CD14-positive monocyte (primary cell): ENCODE data around the gene FHIT. TPM values are rescaled to one million over a fixed set of nuclear protein-coding genes. Genes with fewer than 3 reads are reported as not detected.

Experiments
- DNase-seq, 3 donors: peaks; one replicate each; pipeline ENCODE4 v3.0.0-alpha.2; 2011 to 2022
- H2AFZ ChIP-seq: 2 replicates; pipeline ENCODE4 v1.6.0; 2012; ENCODE audit warnings: mild to moderate bottlenecking, low read depth, low read length, inconsistent platforms; ENCODE audit not compliant: insufficient read depth, poor library complexity, severe bottlenecking
- H3K27ac ChIP-seq, 2 donors: 1 replicate in 1 of 2; 2 replicates in 1 of 2; pipeline ENCODE4 v1.5.1; 2012 to 2013; ENCODE audit warnings: low read length in 2 of 2, control low read depth in 1 of 2, inconsistent platforms in 1 of 2, low read depth in 1 of 2, mild to moderate bottlenecking in 1 of 2
- H3K27me3 ChIP-seq, 2 donors: one replicate each; pipeline versions ENCODE4 v1.6.0 to v1.6.1; 2011 to 2013; ENCODE audit warnings: low read length in 2 of 2; ENCODE audit not compliant: control insufficient read depth in 2 of 2, insufficient read depth in 2 of 2
- H3K36me3 ChIP-seq, 2 donors: replicated peaks in 1 of 2; 1 replicate in 1 of 2; 2 replicates in 1 of 2; pipeline versions ENCODE4 v1.5.1 to v1.6.1; 2012 to 2013; ENCODE audit warnings: low read length in 2 of 2, control low read depth in 1 of 2, inconsistent platforms in 1 of 2, mild to moderate bottlenecking in 1 of 2; ENCODE audit not compliant: insufficient read depth in 2 of 2, control insufficient read depth in 1 of 2
- H3K4me1 ChIP-seq, 2 donors: 1 replicate in 1 of 2; 2 replicates in 1 of 2; pipeline versions ENCODE4 v1.5.1 to v1.6.1; 2012 to 2013; ENCODE audit warnings: low read length in 2 of 2, control low read depth in 1 of 2, inconsistent platforms in 1 of 2, mild to moderate bottlenecking in 1 of 2, moderate library complexity in 1 of 2; ENCODE audit not compliant: insufficient read depth in 2 of 2, control insufficient read depth in 1 of 2
- H3K4me2 ChIP-seq: replicated peaks from 2 replicates; pipeline ENCODE3; 2012; ENCODE audit warnings: low read length, moderate library complexity, mild to moderate bottlenecking; ENCODE audit not compliant: poor library complexity, severe bottlenecking; ENCODE audit errors: extremely low read depth
- H3K4me3 ChIP-seq, 3 experiments: fragments of 200-600 bp in 1 of 3; sonication (generic) in 1 of 3; replicated peaks in 1 of 3; 1 replicate in 2 of 3; 2 replicates in 1 of 3; pipeline ENCODE4 v1.5.1; 2011 to 2013; ENCODE audit warnings: low read length in 3 of 3, mild to moderate bottlenecking in 3 of 3, control low read depth in 2 of 3, low read depth in 2 of 3, inconsistent platforms in 1 of 3, moderate library complexity in 1 of 3
- H3K79me2 ChIP-seq: 2 replicates; pipeline ENCODE4 v1.6.0; 2012; ENCODE audit warnings: mild to moderate bottlenecking, control low read depth, inconsistent platforms, low read length, moderate library complexity; ENCODE audit not compliant: insufficient read depth
- H3K9ac ChIP-seq: 2 replicates; pipeline ENCODE4 v1.6.0; 2017; ENCODE audit warnings: low read length, mild to moderate bottlenecking; ENCODE audit not compliant: insufficient read depth, poor library complexity, severe bottlenecking
- H3K9me3 ChIP-seq, 2 donors: replicated peaks in 1 of 2; 1 replicate in 1 of 2; 2 replicates in 1 of 2; pipeline versions ENCODE4 v1.5.1 to v1.6.1; 2012 to 2013; ENCODE audit warnings: low read length in 2 of 2, control low read depth in 1 of 2; ENCODE audit not compliant: control insufficient read depth in 1 of 2, insufficient read depth in 1 of 2
- H4K20me1 ChIP-seq: 2 replicates; pipeline ENCODE4 v1.6.0; 2012; ENCODE audit warnings: mild to moderate bottlenecking, low read length, control low read depth, moderate library complexity; ENCODE audit not compliant: insufficient read depth
- H3K27ac Mint-ChIP-seq, 7 donors: one replicate each; pipeline ENCODE4 v1.8.0; 2020; ENCODE audit warnings: mild to moderate bottlenecking in 7 of 7, mixed read lengths in 7 of 7, moderate library complexity in 6 of 7, inconsistent platforms in 2 of 7
- H3K27me3 Mint-ChIP-seq, 3 donors: one replicate each; pipeline ENCODE4 v1.8.0; 2021 to 2022; ENCODE audit warnings: low read depth in 3 of 3, mild to moderate bottlenecking in 3 of 3, mixed read lengths in 3 of 3, moderate library complexity in 3 of 3, inconsistent platforms in 1 of 3
- H3K36me3 Mint-ChIP-seq, 2 donors: one replicate each; pipeline ENCODE4 v1.8.0; 2020; ENCODE audit warnings: mixed read lengths in 2 of 2, inconsistent platforms in 1 of 2, mild to moderate bottlenecking in 1 of 2
- H3K4me1 Mint-ChIP-seq: one replicate; pipeline ENCODE4 v1.8.0; 2020; ENCODE audit warnings: mild to moderate bottlenecking, mixed read lengths
- H3K4me3 Mint-ChIP-seq, 2 donors: one replicate each; pipeline ENCODE4 v1.8.0; 2020; ENCODE audit warnings: mild to moderate bottlenecking in 2 of 2, mixed read lengths in 2 of 2, moderate library complexity in 1 of 2
- H3K9me3 Mint-ChIP-seq, 7 donors: one replicate each; pipeline ENCODE4 v1.8.0; 2020 to 2022; ENCODE audit warnings: mixed read lengths in 7 of 7, mild to moderate bottlenecking in 6 of 7, moderate library complexity in 6 of 7, inconsistent platforms in 2 of 7
- CTCF ChIP-seq: fragments of 200-600 bp; IDR thresholded peaks from one replicate; pipeline ENCODE4 v1.8.0; 2022; ENCODE audit warnings: antibody characterized with exemption, mild to moderate bottlenecking
- WGBS: methylation state at CpG from one replicate; pipeline ENCODE4 v1.1.5; 2013; ENCODE audit warnings: missing lambda C conversion rate; ENCODE audit not compliant: insufficient coverage; 5-methylcytosine and 5-hydroxymethylcytosine counted together
- intact Hi-C, 2 donors: fragments of 100-400 bp; cut with micrococcal nuclease; formaldehyde crosslinking; loops; one replicate each; pipeline versions ENCODE4 v1.15.0 to v1.15.1; 2023
- polyA plus RNA-seq, 3 donors: library from polyadenylated mRNA; depleted of rRNA in 1 of 3; unstranded in 2 of 3; stranded (reverse) in 1 of 3; fragments of 300-500 nt in 2 of 3; fragments of >200 nt in 1 of 3; fragmentation: Illumina TruSeq in 2 of 3; gene quantifications; 1 replicate in 2 of 3; 2 replicates in 1 of 3; pipeline ENCODE4 v1.2.3, GENCODE V29; 2012 to 2021

The FHIT gene
- polyA plus RNA-seq, 3 donors = 1.7 to 3.4 (median 3.2) TPM

DNA sequence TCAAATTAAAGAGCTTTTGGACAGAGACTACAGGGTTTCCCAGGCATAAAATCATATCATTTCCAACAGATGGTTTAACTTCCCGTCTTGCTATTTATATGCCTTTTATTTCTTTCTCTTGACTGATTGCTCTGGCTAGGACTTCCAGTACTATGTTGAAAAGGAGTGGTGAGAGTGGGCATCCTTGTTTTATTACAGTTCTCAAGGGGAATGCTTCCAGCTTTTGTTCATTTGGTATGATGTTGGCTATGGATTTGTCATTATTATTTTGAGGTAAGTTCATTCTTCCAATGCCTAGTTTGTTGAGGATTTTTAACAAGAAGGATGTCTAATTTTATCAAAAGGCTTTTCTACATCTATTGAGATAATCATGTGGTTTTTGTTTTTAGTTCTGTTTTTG lies 1304.9 kb downstream of the FHIT start:
- WGBS = no CpG with 5 or more reads among the region's 1 CpG
- Mint-ChIP-seq H3K9me3 (peaks cover 0 to 5% (median under 1%) of the 10 kb centered on the region in 7 donors), H3K27ac (no peak overlapping the region), H3K4me3 (no peak overlapping the region), H3K27me3 (peaks cover 1 to 2% (median 2%) of the 10 kb centered on the region in 3 donors), H3K4me1 (peaks cover 1% of the 10 kb centered on the region), H3K36me3 (no peaks in the 10 kb centered on the region)
- no peak overlapping the region for H3K9ac ChIP-seq
- no peak for TF ChIP-seq CTCF
- no peak overlapping the region for H2AFZ ChIP-seq
- no peak overlapping the region for H3K4me2 ChIP-seq
- H3K4me1 ChIP-seq = no peaks in the 10 kb centered on the region
- no peaks in the 10 kb centered on the region for H3K36me3 ChIP-seq
- H3K4me3 ChIP-seq = no peak overlapping the region
- H3K9me3 ChIP-seq = no peaks in the 10 kb centered on the region
- no peaks in the 10 kb centered on the region for H4K20me1 ChIP-seq
- no peaks in the 10 kb centered on the region for H3K27me3 ChIP-seq
- H3K27ac ChIP-seq = no peak overlapping the region
- no peak for DNase-seq
- H3K79me2 ChIP-seq = no peaks in the 10 kb centered on the region
- intact Hi-C loops = no loop called here

DNA sequence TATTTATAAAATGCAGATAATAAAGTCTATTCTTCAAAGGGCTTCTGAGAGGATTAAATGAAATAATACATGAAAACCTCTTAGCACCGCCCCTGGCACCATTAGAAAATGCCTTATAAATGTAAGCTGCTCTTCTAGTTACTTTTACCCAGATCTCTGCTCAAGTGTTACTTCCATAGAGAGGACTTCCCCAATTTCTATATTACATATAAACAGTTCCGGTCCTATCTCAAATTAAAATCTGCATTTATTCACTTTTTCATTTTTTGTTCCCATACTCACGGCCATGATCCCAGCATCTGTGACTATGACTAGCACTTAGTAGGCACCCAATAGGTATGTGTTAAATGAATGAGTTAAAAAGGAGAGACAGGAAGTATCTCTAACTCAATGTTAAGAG lies 1310.5 kb downstream of the FHIT start:
- Mint-ChIP-seq H3K9me3 (peaks cover 0 to 5% (median 0%) of the 10 kb centered on the region in 7 donors), H3K27me3 (peaks cover 0 to 2% (median 1%) of the 10 kb centered on the region in 3 donors), H3K36me3 (no peaks in the 10 kb centered on the region), H3K4me3 (peak overlapping the region in 1 of 2 donors; percentile 85), H3K4me1 (peaks cover 13% of the 10 kb centered on the region), H3K27ac (peak overlapping the region in 3 of 7 donors; percentile 6 to 71 (median 57))
- peaks cover 0 to 4% of the 10 kb centered on the region in 2 donors for H3K4me1 ChIP-seq
- H3K27ac ChIP-seq = peak overlapping the region in 1 of 2 donors; percentile 5
- H3K9me3 ChIP-seq = no peaks in the 10 kb centered on the region
- H4K20me1 ChIP-seq = no peaks in the 10 kb centered on the region
- 36% methylated on average over 2 of the region's 3 CpGs for WGBS
- H3K9ac ChIP-seq = no peak overlapping the region
- no peak for TF ChIP-seq CTCF
- H3K79me2 ChIP-seq = no peaks in the 10 kb centered on the region
- peak overlapping the region; percentile 49 for H2AFZ ChIP-seq
- intact Hi-C loops = no loop called here
- no peaks in the 10 kb centered on the region for H3K27me3 ChIP-seq
- no peaks in the 10 kb centered on the region for H3K36me3 ChIP-seq
- peak in 1 of 3 donors; percentile 2 for DNase-seq
- H3K4me3 ChIP-seq = peak overlapping the region in 1 of 3 experiments; percentile 51
- peak overlapping the region; percentile 53 for H3K4me2 ChIP-seq
